K562 (cell line): ENCODE measurements around the gene C2orf92. TPM values are rescaled to one million over a fixed set of nuclear protein-coding genes. Genes with fewer than 3 reads are reported as not detected.

Experiments
- ATF1 ChIP-seq, 2 experiments: fragments of 450-650 bp in 1 of 2; IDR thresholded peaks; 2 replicates each; pipeline ENCODE4 v1.6.1; 2016; ENCODE audit warnings: missing compliant biosample characterization in 1 of 2, missing genetic modification characterization in 1 of 2
- BCOR ChIP-seq: fragments of 450-650 bp; IDR thresholded peaks from 2 replicates; pipeline ENCODE4 v1.6.1; 2016
- CSDE1 ChIP-seq, 2 experiments: fragments of 450-650 bp; IDR thresholded peaks; 2 replicates each; pipeline ENCODE4 v1.6.1; 2016; ENCODE audit warnings: mild to moderate bottlenecking in 1 of 2
- DPF2 ChIP-seq: fragments of 450-650 bp; IDR thresholded peaks from 2 replicates; pipeline ENCODE4 v1.6.1; 2016
- E2F1 ChIP-seq: sonication (generic); formaldehyde crosslinking; IDR thresholded peaks from 2 replicates; pipeline ENCODE4 v1.8.1; 2023; ENCODE audit warnings: mild to moderate bottlenecking, missing genetic modification reagents, moderate library complexity
- GABPB1 ChIP-seq: sonication (generic); formaldehyde crosslinking; IDR thresholded peaks from 2 replicates; pipeline ENCODE4 v1.8.0; 2022; ENCODE audit warnings: mild to moderate bottlenecking, missing genetic modification reagents
- GATAD2B ChIP-seq: fragments of 450-650 bp; IDR thresholded peaks from 2 replicates; pipeline ENCODE4 v1.6.1; 2017; ENCODE audit warnings: mild to moderate bottlenecking, borderline replicate concordance
- KHSRP ChIP-seq: fragments of 450-650 bp; IDR thresholded peaks from 2 replicates; pipeline ENCODE4 v1.6.1; 2017
- NFATC3 ChIP-seq: fragments of 450-650 bp; IDR thresholded peaks from 2 replicates; pipeline ENCODE4 v1.6.1; 2017; ENCODE audit warnings: mild to moderate bottlenecking
- PHTF2 ChIP-seq: fragments of 250-450 bp; sonication (Bioruptor Pico); IDR thresholded peaks from 2 replicates; pipeline ENCODE4 v1.5.0; 2021; ENCODE audit warnings: mild to moderate bottlenecking
- PYGO2 ChIP-seq: fragments of 450-650 bp; IDR thresholded peaks from 2 replicates; pipeline ENCODE4 v1.6.1; 2016; ENCODE audit warnings: mild to moderate bottlenecking, missing genetic modification characterization, moderate library complexity, missing compliant biosample characterization
- RAD21 ChIP-seq, 2 experiments: fragments of 250-450 bp in 1 of 2; fragments of 450-650 bp in 1 of 2; sonication (Bioruptor Pico) in 1 of 2; formaldehyde crosslinking in 1 of 2; IDR thresholded peaks in 1 of 2; conservative IDR thresholded peaks in 1 of 2; 2 replicates each; pipeline versions ENCODE4 v1.4.0 to v1.8.0; 2020 to 2022; ENCODE audit warnings: mild to moderate bottlenecking in 2 of 2, moderate library complexity in 1 of 2
- RHOXF2B ChIP-seq: fragments of 250-450 bp; sonication (Bioruptor Pico); conservative IDR thresholded peaks from 2 replicates; pipeline ENCODE4 v1.5.1; 2021
- SETDB1 ChIP-seq: IDR thresholded peaks from one replicate; pipeline ENCODE4 v1.6.1; 2012; ENCODE audit warnings: low read length, control low read depth, inconsistent platforms
- SNAPC5 ChIP-seq: fragments of 250-450 bp; sonication (Bioruptor Pico); IDR thresholded peaks from 2 replicates; pipeline ENCODE4 v1.8.0; 2021; ENCODE audit warnings: moderate library complexity, mild to moderate bottlenecking, inconsistent platforms
- ZNF224 ChIP-seq: sonication (generic); formaldehyde crosslinking; IDR thresholded peaks from 2 replicates; pipeline ENCODE4 v1.8.0; 2022; ENCODE audit warnings: mild to moderate bottlenecking, missing genetic modification reagents
- ZNF384 ChIP-seq: IDR thresholded peaks from 2 replicates; pipeline ENCODE4 v1.6.1; 2012; ENCODE audit warnings: low read depth, low read length, improper control_type of control experiment
- ZNF589 ChIP-seq: fragments of 200-800 bp; sonication (Bioruptor generic); IDR thresholded peaks from 2 replicates; pipeline ENCODE4 v1.6.1; 2016; ENCODE audit warnings: low read depth, missing genetic modification characterization, missing compliant biosample characterization
- ZNF766 ChIP-seq: fragments of 200-800 bp; sonication (Bioruptor generic); conservative IDR thresholded peaks from 2 replicates; pipeline ENCODE4 v1.6.1; 2016; ENCODE audit warnings: missing genetic modification characterization, missing compliant biosample characterization
- polyA plus RNA-seq, 8 experiments: library from polyadenylated mRNA; depleted of rRNA in 4 of 8; stranded (reverse) in 5 of 8; unstranded in 3 of 8; fragments of >200 nt; fragmentation: Nextera tagmentation in 2 of 8; fragmentation: Illumina TruSeq in 1 of 8; extraction: Ambion mirVana in 2 of 8; extraction: Trizol in 1 of 8; gene quantifications; 2 replicates each; pipeline versions ENCODE4 v1.2.1 to v1.2.3, GENCODE V29; 2011 to 2014; ENCODE audit warnings: inconsistent platforms in 1 of 8, missing spikeins in 1 of 8
- total RNA-seq, 7 experiments: library from RNA; depleted of rRNA in 6 of 7; stranded (reverse); fragments of >200 nt in 6 of 7; fragmentation: Illumina TruSeq in 2 of 7; extraction: Trizol in 2 of 7; gene quantifications; 2 replicates each; pipeline versions ENCODE4 v1.2.1 to v1.2.3, GENCODE V29; 2011 to 2021; ENCODE audit warnings: low replicate concordance in 1 of 7
- TF ChIP-seq, protein P1 (sequence below): fragments of 450-650 bp; IDR thresholded peaks from 2 replicates; pipeline ENCODE4 v1.6.1; 2016; ENCODE audit warnings: low read depth
- TF ChIP-seq, protein P2 (sequence below): fragments of 250-450 bp; sonication (Bioruptor Pico); IDR thresholded peaks from 2 replicates; pipeline ENCODE4 v1.8.0; 2022; ENCODE audit warnings: moderate library complexity, mild to moderate bottlenecking, inconsistent platforms

C2orf92 gene
- total and polyA plus RNA-seq, 9 of the 15 experiments (the other 6 are each of a cell fraction or from before 2014, with no cell fraction given): 0.65 to 6.8 (median 3.6) TPM

DNA sequence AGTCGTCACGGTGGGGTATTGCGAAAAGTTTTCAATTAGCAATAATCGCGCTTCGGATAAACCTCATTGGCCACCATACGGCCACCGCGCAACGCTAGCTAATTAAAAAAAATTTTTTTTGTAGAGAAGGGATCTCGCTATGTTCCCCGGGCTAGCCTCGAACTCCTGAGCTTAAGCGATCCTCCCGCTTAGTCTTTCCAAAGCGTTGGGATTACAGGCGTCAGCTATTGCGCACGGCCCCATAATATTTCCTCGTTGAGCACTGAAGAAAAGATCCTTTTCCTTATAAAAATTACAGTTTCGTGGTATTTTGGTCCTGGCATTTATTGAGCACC, 4.9 kb upstream of the C2orf92 start (continued):
- TF ChIP-seq RAD21 (CRISPR knock-in tag; conservative IDR thresholded peaks at IDR 0.05 in 1 of 2, IDR thresholded peaks at IDR 0.05 in 1 of 2): peak in 1 of 2 experiments; percentile 4; a peak in 1 of 4 replicates
- no peak for TF ChIP-seq BCOR
- no peak for TF ChIP-seq ATF1 (CRISPR knock-in tag; IDR thresholded peaks at IDR 0.05)
- 0 out of 2 replicates have a peak, but pooled peaks have one; percentile 18 for TF ChIP-seq ATF1 (tag; IDR thresholded peaks at IDR 0.05)
- no peak for TF ChIP-seq KHSRP
- no peak for TF ChIP-seq GATAD2B
- TF ChIP-seq E2F1 (CRISPR knock-in tag): no peak
- no peak for TF ChIP-seq ZNF224 (CRISPR knock-in tag)
- TF ChIP-seq SETDB1: no peak
- no peak for TF ChIP-seq CSDE1 (IDR thresholded peaks at IDR 0.05)
- 0 out of 2 replicates have a peak, but pooled peaks have one; percentile 17 for TF ChIP-seq ZNF766 (CRISPR knock-in tag)
- 0 out of 2 replicates have a peak, but pooled peaks have one; percentile 59 for TF ChIP-seq ZNF589 (CRISPR knock-in tag)
- no peak for TF ChIP-seq RHOXF2B (CRISPR knock-in tag)
- no peak for TF ChIP-seq PHTF2 (CRISPR knock-in tag)
- TF ChIP-seq, protein P1, sequence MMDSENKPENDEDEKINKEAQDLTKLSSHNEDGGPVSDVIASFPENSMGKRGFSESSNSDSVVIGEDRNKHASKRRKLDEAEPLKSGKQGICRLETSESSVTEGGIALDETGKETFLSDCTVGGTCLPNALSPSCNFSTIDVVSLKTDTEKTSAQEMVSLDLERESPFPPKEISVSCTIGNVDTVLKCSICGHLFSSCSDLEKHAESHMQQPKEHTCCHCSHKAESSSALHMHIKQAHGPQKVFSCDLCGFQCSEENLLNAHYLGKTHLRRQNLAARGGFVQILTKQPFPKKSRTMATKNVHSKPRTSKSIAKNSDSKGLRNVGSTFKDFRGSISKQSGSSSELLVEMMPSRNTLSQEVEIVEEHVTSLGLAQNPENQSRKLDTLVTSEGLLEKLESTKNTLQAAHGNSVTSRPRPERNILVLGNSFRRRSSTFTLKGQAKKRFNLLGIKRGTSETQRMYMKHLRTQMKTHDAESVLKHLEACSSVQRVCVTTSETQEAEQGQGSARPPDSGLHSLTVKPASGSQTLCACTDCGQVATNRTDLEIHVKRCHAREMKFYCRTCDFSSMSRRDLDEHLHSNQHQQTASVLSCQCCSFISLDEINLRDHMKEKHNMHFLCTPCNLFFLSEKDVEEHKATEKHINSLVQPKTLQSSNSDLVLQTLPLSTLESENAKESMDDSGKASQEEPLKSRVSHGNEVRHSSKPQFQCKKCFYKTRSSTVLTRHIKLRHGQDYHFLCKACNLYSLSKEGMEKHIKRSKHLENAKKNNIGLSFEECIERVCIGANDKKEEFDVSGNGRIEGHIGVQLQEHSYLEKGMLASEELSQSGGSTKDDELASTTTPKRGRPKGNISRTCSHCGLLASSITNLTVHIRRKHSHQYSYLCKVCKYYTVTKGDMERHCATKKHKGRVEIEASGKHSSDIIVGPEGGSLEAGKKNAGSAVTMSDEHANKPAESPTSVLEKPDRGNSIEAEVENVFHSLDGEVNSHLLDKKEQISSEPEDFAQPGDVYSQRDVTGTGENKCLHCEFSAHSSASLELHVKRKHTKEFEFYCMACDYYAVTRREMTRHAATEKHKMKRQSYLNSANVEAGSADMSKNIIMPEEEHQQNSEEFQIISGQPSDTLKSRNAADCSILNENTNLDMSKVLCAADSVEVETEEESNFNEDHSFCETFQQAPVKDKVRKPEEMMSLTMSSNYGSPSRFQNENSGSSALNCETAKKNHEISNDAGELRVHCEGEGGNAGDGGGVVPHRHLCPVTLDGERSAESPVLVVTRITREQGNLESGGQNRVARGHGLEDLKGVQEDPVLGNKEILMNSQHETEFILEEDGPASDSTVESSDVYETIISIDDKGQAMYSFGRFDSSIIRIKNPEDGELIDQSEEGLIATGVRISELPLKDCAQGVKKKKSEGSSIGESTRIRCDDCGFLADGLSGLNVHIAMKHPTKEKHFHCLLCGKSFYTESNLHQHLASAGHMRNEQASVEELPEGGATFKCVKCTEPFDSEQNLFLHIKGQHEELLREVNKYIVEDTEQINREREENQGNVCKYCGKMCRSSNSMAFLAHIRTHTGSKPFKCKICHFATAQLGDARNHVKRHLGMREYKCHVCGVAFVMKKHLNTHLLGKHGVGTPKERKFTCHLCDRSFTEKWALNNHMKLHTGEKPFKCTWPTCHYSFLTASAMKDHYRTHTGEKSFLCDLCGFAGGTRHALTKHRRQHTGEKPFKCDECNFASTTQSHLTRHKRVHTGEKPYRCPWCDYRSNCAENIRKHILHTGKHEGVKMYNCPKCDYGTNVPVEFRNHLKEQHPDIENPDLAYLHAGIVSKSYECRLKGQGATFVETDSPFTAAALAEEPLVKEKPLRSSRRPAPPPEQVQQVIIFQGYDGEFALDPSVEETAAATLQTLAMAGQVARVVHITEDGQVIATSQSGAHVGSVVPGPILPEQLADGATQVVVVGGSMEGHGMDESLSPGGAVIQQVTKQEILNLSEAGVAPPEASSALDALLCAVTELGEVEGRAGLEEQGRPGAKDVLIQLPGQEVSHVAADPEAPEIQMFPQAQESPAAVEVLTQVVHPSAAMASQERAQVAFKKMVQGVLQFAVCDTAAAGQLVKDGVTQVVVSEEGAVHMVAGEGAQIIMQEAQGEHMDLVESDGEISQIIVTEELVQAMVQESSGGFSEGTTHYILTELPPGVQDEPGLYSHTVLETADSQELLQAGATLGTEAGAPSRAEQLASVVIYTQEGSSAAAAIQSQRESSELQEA: no peak
- TF ChIP-seq GABPB1: no peak
- no peak for TF ChIP-seq PYGO2
- peak; percentile 10; the same call in 1 of the 2 replicates for TF ChIP-seq DPF2
- TF ChIP-seq ZNF384: peak; percentile 3; the same call in 1 of the 2 replicates
- TF ChIP-seq, protein P2, sequence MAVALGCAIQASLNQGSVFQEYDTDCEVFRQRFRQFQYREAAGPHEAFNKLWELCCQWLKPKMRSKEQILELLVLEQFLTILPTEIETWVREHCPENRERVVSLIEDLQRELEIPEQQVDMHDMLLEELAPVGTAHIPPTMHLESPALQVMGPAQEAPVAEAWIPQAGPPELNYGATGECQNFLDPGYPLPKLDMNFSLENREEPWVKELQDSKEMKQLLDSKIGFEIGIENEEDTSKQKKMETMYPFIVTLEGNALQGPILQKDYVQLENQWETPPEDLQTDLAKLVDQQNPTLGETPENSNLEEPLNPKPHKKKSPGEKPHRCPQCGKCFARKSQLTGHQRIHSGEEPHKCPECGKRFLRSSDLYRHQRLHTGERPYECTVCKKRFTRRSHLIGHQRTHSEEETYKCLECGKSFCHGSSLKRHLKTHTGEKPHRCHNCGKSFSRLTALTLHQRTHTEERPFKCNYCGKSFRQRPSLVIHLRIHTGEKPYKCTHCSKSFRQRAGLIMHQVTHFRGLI (CRISPR knock-in tag): no peak
- no peak for TF ChIP-seq NFATC3
- TF ChIP-seq SNAPC5 (CRISPR knock-in tag): no peak
